Esophagus muscularis mucosa (tissue), 4 donors: ENCODE results near the gene MAGEL2. TPM values are rescaled to one million over a fixed set of nuclear protein-coding genes. Genes with fewer than 3 reads are reported as not detected.

ENCODE experiments used
- DNase-seq: peaks from one replicate; pipeline ENCODE4 v3.0.0-alpha.2; 2017; ENCODE audit errors: extremely low spot score
- H3K27ac ChIP-seq, 4 donors: fragments of 200-600 bp; sonication (generic); replicated peaks in 1 of 4; 1 replicate in 3 of 4; 2 replicates in 1 of 4; pipeline ENCODE4 v1.5.1; 2016 to 2019; ENCODE audit warnings: mild to moderate bottlenecking in 1 of 4
- H3K27me3 ChIP-seq, 4 donors: fragments of 200-600 bp; sonication (generic); one replicate each; pipeline versions ENCODE4 v1.5.1 to v1.6.0; 2016 to 2019
- H3K36me3 ChIP-seq, 4 donors: fragments of 200-600 bp; sonication (generic); one replicate each; pipeline ENCODE4 v1.5.1; 2016 to 2019
- H3K4me1 ChIP-seq, 4 donors: fragments of 200-600 bp; sonication (generic); one replicate each; pipeline ENCODE4 v1.5.1; 2016 to 2019
- H3K4me3 ChIP-seq, 4 donors: fragments of 200-600 bp; sonication (generic); 1 replicate in 2 of 4; 2 replicates in 2 of 4; pipeline ENCODE4 v1.5.1; 2016 to 2019; ENCODE audit warnings: mild to moderate bottlenecking in 4 of 4, moderate library complexity in 1 of 4
- H3K9me3 ChIP-seq, 4 donors: fragments of 200-600 bp; sonication (generic); 1 replicate in 3 of 4; 2 replicates in 1 of 4; pipeline ENCODE4 v1.5.1; 2016 to 2019
- EP300 ChIP-seq: sonication (generic); formaldehyde crosslinking; IDR thresholded peaks from one replicate; pipeline ENCODE4 v1.6.1; 2017; ENCODE audit warnings: antibody characterized with exemption
- POLR2A ChIP-seq: fragments of 450-650 bp; IDR thresholded peaks from one replicate; pipeline ENCODE4 v1.6.1; 2017; ENCODE audit warnings: antibody characterized with exemption, moderate library complexity, mild to moderate bottlenecking, low read depth
- POLR2AphosphoS5 ChIP-seq, 2 donors: sonication (generic); formaldehyde crosslinking; IDR thresholded peaks; one replicate each; pipeline ENCODE4 v1.6.1; 2017; ENCODE audit warnings: antibody characterized with exemption in 2 of 2
- WGBS: methylation state at CpG from one replicate; pipeline ENCODE4 v1.1.5; 2018; 5-methylcytosine and 5-hydroxymethylcytosine counted together
- intact Hi-C: fragments of 100-400 bp; cut with DNase I; formaldehyde crosslinking; loops from one replicate; pipeline ENCODE4 v1.15.1; 2023
- total RNA-seq, 4 donors: library from RNA; depleted of rRNA; stranded (reverse); fragments of >200 nt; gene quantifications; one replicate each; pipeline versions ENCODE4 v1.1.0 to v1.2.1, GENCODE V29; 2016
- TF ChIP-seq, protein P1 (sequence below), 3 experiments: fragments of 200-600 bp in 2 of 3; fragments of 450-650 bp in 1 of 3; sonication (generic) in 2 of 3; IDR thresholded peaks; one replicate each; pipeline ENCODE4 v1.5.1; 2017 to 2019; ENCODE audit warnings: antibody characterized with exemption in 3 of 3, mild to moderate bottlenecking in 2 of 3, moderate library complexity in 1 of 3

The MAGEL2 gene
- total RNA-seq, 4 donors from 2014 or later = 0.17 to 0.26 TPM; not detected in 2

GRCh38 chr15:23596736-23597135, 50.9 kb downstream of the MAGEL2 start:
- peaks cover 0 to 3% (median 0%) of the 10 kb centered on the region in 4 donors for H3K27me3 ChIP-seq
- 80% methylated on average over 5 of the region's 5 CpGs for WGBS
- H3K27ac ChIP-seq = no peak overlapping the region
- DNase-seq = peak; percentile 74
- H3K4me3 ChIP-seq = no peak overlapping the region
- intact Hi-C loops = no loop called here
- no peaks in the 10 kb centered on the region for H3K36me3 ChIP-seq
- H3K9me3 ChIP-seq = no peaks in the 10 kb centered on the region
- no peaks in the 10 kb centered on the region for H3K4me1 ChIP-seq
- TF ChIP-seq, protein P1, sequence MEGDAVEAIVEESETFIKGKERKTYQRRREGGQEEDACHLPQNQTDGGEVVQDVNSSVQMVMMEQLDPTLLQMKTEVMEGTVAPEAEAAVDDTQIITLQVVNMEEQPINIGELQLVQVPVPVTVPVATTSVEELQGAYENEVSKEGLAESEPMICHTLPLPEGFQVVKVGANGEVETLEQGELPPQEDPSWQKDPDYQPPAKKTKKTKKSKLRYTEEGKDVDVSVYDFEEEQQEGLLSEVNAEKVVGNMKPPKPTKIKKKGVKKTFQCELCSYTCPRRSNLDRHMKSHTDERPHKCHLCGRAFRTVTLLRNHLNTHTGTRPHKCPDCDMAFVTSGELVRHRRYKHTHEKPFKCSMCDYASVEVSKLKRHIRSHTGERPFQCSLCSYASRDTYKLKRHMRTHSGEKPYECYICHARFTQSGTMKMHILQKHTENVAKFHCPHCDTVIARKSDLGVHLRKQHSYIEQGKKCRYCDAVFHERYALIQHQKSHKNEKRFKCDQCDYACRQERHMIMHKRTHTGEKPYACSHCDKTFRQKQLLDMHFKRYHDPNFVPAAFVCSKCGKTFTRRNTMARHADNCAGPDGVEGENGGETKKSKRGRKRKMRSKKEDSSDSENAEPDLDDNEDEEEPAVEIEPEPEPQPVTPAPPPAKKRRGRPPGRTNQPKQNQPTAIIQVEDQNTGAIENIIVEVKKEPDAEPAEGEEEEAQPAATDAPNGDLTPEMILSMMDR (IDR thresholded peaks at IDR 0.05) = no peak
- TF ChIP-seq POLR2AphosphoS5 (IDR thresholded peaks at IDR 0.05) = no peak
- TF ChIP-seq POLR2A = no peak
- TF ChIP-seq EP300 = no peak

DNA sequence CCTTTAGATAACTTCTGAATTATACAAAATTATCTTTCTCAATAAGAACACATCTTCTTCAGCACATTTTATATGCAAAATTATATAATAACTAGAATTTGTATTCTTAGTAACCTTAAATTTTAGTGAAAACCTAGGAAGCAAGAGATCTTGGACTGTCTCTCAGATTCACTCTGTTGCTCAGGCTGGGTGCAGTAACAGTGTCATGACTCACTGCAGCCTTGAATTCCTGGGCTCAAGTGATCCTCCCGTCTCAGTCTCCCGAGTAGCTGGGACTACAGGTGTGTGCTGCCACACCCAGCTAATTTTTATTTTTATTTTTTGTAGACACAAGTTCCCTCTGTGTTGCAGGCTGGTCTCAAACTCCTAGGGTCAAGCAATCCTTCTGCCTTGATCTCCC, 52.3 kb downstream of the MAGEL2 start:
- Histone ChIP-seq H3K27ac (no peak overlapping the region), H3K36me3 (no peaks in the 10 kb centered on the region), H3K27me3 (peaks cover 0 to 3% (median 0%) of the 10 kb centered on the region in 4 donors), H3K9me3 (no peaks in the 10 kb centered on the region), H3K4me3 (no peak overlapping the region), H3K4me1 (no peaks in the 10 kb centered on the region)
- WGBS = 61% methylated on average over 2 of the region's 2 CpGs
- peak; percentile 66 for DNase-seq
- TF ChIP-seq POLR2A (no peak), POLR2AphosphoS5 (IDR thresholded peaks at IDR 0.05) (no peak), EP300 (no peak)
- TF ChIP-seq, protein P1 (IDR thresholded peaks at IDR 0.05) = no peak
- intact Hi-C loops = no loop called here

DNA sequence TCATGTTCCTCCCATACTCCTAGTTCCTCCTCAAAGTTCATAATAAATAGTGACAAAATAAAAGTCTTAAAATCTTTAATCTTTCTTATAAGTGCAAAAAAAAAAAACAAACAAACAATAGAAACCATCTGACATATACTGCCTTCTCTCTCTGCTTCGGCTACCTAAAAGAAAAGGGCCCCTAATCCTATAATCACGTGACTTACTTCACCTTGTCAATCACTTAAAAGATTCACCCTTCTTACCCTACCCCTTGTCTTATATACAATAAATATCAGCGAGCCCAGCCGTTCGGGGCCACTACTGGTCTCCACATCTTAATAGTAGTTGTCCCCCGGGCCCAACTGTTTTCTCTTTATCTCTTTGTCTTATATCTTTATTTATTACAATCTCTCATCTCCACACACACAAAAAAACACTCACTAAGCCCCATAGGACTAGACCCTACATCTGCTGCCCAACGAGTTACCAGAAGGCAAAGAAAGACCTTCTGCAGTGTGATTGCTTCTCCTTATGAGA, 53.4 kb downstream of the MAGEL2 start:
- H3K4me1 ChIP-seq = no peaks in the 10 kb centered on the region

More for the DNA sequence above, 53.4 kb downstream of the MAGEL2 start:
- Histone ChIP-seq H3K36me3 (no peaks in the 10 kb centered on the region), H3K9me3 (no peaks in the 10 kb centered on the region), H3K4me3 (no peak overlapping the region), H3K27me3 (peaks cover 0 to 3% (median 0%) of the 10 kb centered on the region in 4 donors), H3K27ac (no peak overlapping the region)
- WGBS = 70% methylated on average over 7 of the region's 7 CpGs
- DNase-seq = peak; percentile 91
- no peak for TF ChIP-seq EP300
- TF ChIP-seq, protein P1 (IDR thresholded peaks at IDR 0.05) = no peak
- TF ChIP-seq POLR2A = no peak
- TF ChIP-seq POLR2AphosphoS5 (IDR thresholded peaks at IDR 0.05) = no peak
- intact Hi-C loops = no loop called here

Other genes with a start within 250 kb of the MAGEL2 start
- gene GOLGA6L2, start 200.6 kb downstream of the MAGEL2 start, total RNA-seq = not detected
- under 1 TPM in 3 of 4 donors, not detected in 1; 0.42 to 0.65 (median 0.46) TPM for gene MKRN3, start 82.2 kb downstream of the MAGEL2 start, total RNA-seq
- gene NDN, start 39.4 kb upstream of the MAGEL2 start, total RNA-seq = 10 to 100 TPM; 40.7 to 93.4 (median 75.4) TPM